GM23338 (cell line): ENCODE data around the gene SUSD4. TPM values are rescaled to one million over a fixed set of nuclear protein-coding genes. Genes with fewer than 3 reads are reported as not detected.

Experiments used
- ATAC-seq: fragments of 200-7000 bp; cut with Tn5 transposase; 3 replicates; pipeline ENCODE4 v1.9.1; 2020
- DNase-seq: peaks from one replicate; pipeline ENCODE4 v3.0.0-alpha.2; 2015; ENCODE audit warnings: low spot score
- H2AFZ ChIP-seq: fragments of 200-600 bp; sonication (generic); 2 replicates; pipeline ENCODE4 v1.8.0; 2016; ENCODE audit warnings: antibody characterized with exemption, mild to moderate bottlenecking, moderate library complexity
- H3F3A ChIP-seq: fragments of 200-600 bp; sonication (generic); replicated peaks from 2 replicates; pipeline ENCODE4 v1.8.0; 2017; ENCODE audit warnings: antibody characterized with exemption, mixed run types, low read depth
- H3K27ac ChIP-seq: fragments of 200-600 bp; sonication (generic); 2 replicates; pipeline ENCODE4 v1.6.1; 2016; ENCODE audit warnings: low read depth
- H3K27me3 ChIP-seq: fragments of 200-600 bp; sonication (generic); 2 replicates; pipeline ENCODE4 v1.8.0; 2016; ENCODE audit warnings: mild to moderate bottlenecking, mixed run types, moderate library complexity; ENCODE audit not compliant: insufficient read depth
- H3K36me3 ChIP-seq: fragments of 200-600 bp; sonication (generic); 2 replicates; pipeline ENCODE4 v1.8.0; 2016; ENCODE audit warnings: mild to moderate bottlenecking; ENCODE audit not compliant: insufficient read depth
- H3K4me1 ChIP-seq: fragments of 200-600 bp; sonication (generic); 2 replicates; pipeline ENCODE4 v1.8.0; 2016; ENCODE audit warnings: mild to moderate bottlenecking, moderate library complexity; ENCODE audit not compliant: insufficient read depth
- H3K4me2 ChIP-seq: fragments of 200-600 bp; sonication (generic); 2 replicates; pipeline ENCODE4 v1.7.1; 2017; ENCODE audit warnings: mixed run types
- H3K4me3 ChIP-seq: fragments of 200-600 bp; sonication (generic); 2 replicates; pipeline ENCODE4 v1.6.1; 2016; ENCODE audit warnings: mixed run types
- H3K79me2 ChIP-seq: fragments of 200-600 bp; sonication (generic); replicated peaks from 2 replicates; pipeline ENCODE4 v1.8.0; 2017; ENCODE audit warnings: mild to moderate bottlenecking; ENCODE audit not compliant: insufficient read depth
- H3K9me2 ChIP-seq: fragments of 200-600 bp; sonication (generic); 2 replicates; pipeline ENCODE4 v1.8.0; 2017; ENCODE audit not compliant: insufficient read depth
- H4K20me1 ChIP-seq: fragments of 200-600 bp; sonication (generic); replicated peaks from 2 replicates; pipeline ENCODE4 v1.8.0; 2017; ENCODE audit warnings: mild to moderate bottlenecking; ENCODE audit not compliant: insufficient read depth
- H3K27ac Mint-ChIP-seq: 2 replicates; pipeline ENCODE4 v1.8.0; 2020; ENCODE audit warnings: inconsistent platforms, mild to moderate bottlenecking, moderate library complexity, mixed read lengths
- H3K27me3 Mint-ChIP-seq: 3 replicates; pipeline ENCODE4 v1.8.0; 2022; ENCODE audit warnings: low read depth, mild to moderate bottlenecking, moderate library complexity, mixed read lengths, inconsistent platforms; ENCODE audit not compliant: insufficient read depth, poor library complexity
- H3K36me3 Mint-ChIP-seq: 3 replicates; pipeline ENCODE4 v1.8.0; 2021; ENCODE audit warnings: low read depth, mild to moderate bottlenecking, inconsistent platforms, moderate library complexity, mixed read lengths
- H3K4me1 Mint-ChIP-seq: 3 replicates; pipeline ENCODE4 v1.8.0; 2020; ENCODE audit warnings: mild to moderate bottlenecking, inconsistent platforms, mixed read lengths
- H3K4me3 Mint-ChIP-seq: 3 replicates; pipeline ENCODE4 v1.8.0; 2021; ENCODE audit warnings: moderate library complexity, mild to moderate bottlenecking, inconsistent platforms, mixed read lengths
- H3K9me3 Mint-ChIP-seq: 3 replicates; pipeline ENCODE4 v1.8.0; 2020; ENCODE audit warnings: moderate library complexity, mild to moderate bottlenecking, inconsistent platforms, mixed read lengths
- CREB1 ChIP-seq: fragments of 250-450 bp; sonication (Bioruptor Pico); IDR thresholded peaks from 2 replicates; pipeline ENCODE4 v1.5.0; 2020; ENCODE audit warnings: low read depth, mild to moderate bottlenecking, moderate library complexity
- EZH2 ChIP-seq: fragments of 200-600 bp; sonication (generic); IDR thresholded peaks from one replicate; pipeline ENCODE4 v1.8.0; 2017; ENCODE audit warnings: antibody characterized with exemption, mild to moderate bottlenecking, low read depth; ENCODE audit not compliant: unreplicated experiment
- EZH2phosphoT487 ChIP-seq: fragments of 200-600 bp; sonication (generic); IDR thresholded peaks from one replicate; pipeline ENCODE4 v1.8.1; 2018; ENCODE audit warnings: antibody characterized with exemption; ENCODE audit not compliant: unreplicated experiment
- JUNB ChIP-seq: IDR thresholded peaks from one replicate; pipeline ENCODE4 v1.6.1; 2016; ENCODE audit warnings: antibody characterized with exemption; ENCODE audit not compliant: unreplicated experiment
- NANOG ChIP-seq: IDR thresholded peaks from 2 replicates; pipeline ENCODE4 v1.6.1; 2016; ENCODE audit warnings: antibody characterized with exemption, borderline replicate concordance
- POLR2AphosphoS5 ChIP-seq: IDR thresholded peaks from 2 replicates; pipeline ENCODE4 v1.6.1; 2016; ENCODE audit warnings: antibody characterized with exemption, low read depth
- REST ChIP-seq: IDR thresholded peaks from one replicate; pipeline ENCODE4 v1.6.1; 2018; ENCODE audit warnings: antibody characterized with exemption; ENCODE audit not compliant: unreplicated experiment
- STAT1 ChIP-seq: IDR thresholded peaks from one replicate; pipeline ENCODE4 v1.6.1; 2016; ENCODE audit warnings: antibody characterized with exemption; ENCODE audit not compliant: unreplicated experiment
- ZNF114 ChIP-seq: fragments of 250-450 bp; sonication (Bioruptor Pico); IDR thresholded peaks from 2 replicates; pipeline ENCODE4 v1.5.0; 2020; ENCODE audit warnings: mild to moderate bottlenecking, moderate library complexity
- ZNF331 ChIP-seq: fragments of 250-450 bp; sonication (Bioruptor Pico); IDR thresholded peaks from 2 replicates; pipeline ENCODE4 v1.5.0; 2020; ENCODE audit warnings: low read depth, mild to moderate bottlenecking, moderate library complexity
- ZNF462 ChIP-seq: fragments of 250-450 bp; sonication (Bioruptor Pico); IDR thresholded peaks from 2 replicates; pipeline ENCODE4 v1.5.0; 2020; ENCODE audit warnings: mild to moderate bottlenecking, moderate library complexity
- polyA plus RNA-seq: library from polyadenylated mRNA; unstranded; fragments of >200 nt; fragmentation: Nextera tagmentation; extraction: Ambion mirVana; gene quantifications from 2 replicates; pipeline ENCODE4 v1.2.1, GENCODE V29; 2016
- total RNA-seq: library from RNA; depleted of rRNA; stranded (reverse); fragments of >200 nt; shearing (Covaris generic); gene quantifications from 2 replicates; pipeline ENCODE4 v1.2.3, GENCODE V29; 2014
- TF ChIP-seq, protein P1 (sequence below): IDR thresholded peaks from 2 replicates; pipeline ENCODE4 v1.6.1; 2016; ENCODE audit warnings: antibody characterized with exemption
- TF ChIP-seq, protein P2 (sequence below), 2 experiments: fragments of 200-600 bp in 1 of 2; sonication (generic) in 1 of 2; conservative IDR thresholded peaks; 2 replicates each; pipeline versions ENCODE4 v1.5.1 to v1.6.1; 2016 to 2017; ENCODE audit warnings: antibody characterized with exemption in 2 of 2, low read depth in 2 of 2, mild to moderate bottlenecking in 2 of 2, moderate library complexity in 1 of 2

Gene SUSD4
- total and polyA plus RNA-seq, 2 experiments from 2014 or later, result 2.3 to 3.6 TPM

GRCh38 chr1:223334156-223334555 is 29.8 kb downstream of the SUSD4 start:
- TF ChIP-seq ZNF114 (CRISPR knock-in tag) (no peak), STAT1 (no peak), CREB1 (CRISPR knock-in tag) (no peak), EZH2phosphoT487 (no peak), EZH2 (no peak), ZNF462 (CRISPR knock-in tag) (no peak), POLR2AphosphoS5 (no peak), NANOG (no peak), JUNB (no peak), REST (no peak), ZNF331 (CRISPR knock-in tag) (no peak)
- TF ChIP-seq, protein P1, sequence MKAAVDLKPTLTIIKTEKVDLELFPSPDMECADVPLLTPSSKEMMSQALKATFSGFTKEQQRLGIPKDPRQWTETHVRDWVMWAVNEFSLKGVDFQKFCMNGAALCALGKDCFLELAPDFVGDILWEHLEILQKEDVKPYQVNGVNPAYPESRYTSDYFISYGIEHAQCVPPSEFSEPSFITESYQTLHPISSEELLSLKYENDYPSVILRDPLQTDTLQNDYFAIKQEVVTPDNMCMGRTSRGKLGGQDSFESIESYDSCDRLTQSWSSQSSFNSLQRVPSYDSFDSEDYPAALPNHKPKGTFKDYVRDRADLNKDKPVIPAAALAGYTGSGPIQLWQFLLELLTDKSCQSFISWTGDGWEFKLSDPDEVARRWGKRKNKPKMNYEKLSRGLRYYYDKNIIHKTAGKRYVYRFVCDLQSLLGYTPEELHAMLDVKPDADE, result no peak
- TF ChIP-seq, protein P2, sequence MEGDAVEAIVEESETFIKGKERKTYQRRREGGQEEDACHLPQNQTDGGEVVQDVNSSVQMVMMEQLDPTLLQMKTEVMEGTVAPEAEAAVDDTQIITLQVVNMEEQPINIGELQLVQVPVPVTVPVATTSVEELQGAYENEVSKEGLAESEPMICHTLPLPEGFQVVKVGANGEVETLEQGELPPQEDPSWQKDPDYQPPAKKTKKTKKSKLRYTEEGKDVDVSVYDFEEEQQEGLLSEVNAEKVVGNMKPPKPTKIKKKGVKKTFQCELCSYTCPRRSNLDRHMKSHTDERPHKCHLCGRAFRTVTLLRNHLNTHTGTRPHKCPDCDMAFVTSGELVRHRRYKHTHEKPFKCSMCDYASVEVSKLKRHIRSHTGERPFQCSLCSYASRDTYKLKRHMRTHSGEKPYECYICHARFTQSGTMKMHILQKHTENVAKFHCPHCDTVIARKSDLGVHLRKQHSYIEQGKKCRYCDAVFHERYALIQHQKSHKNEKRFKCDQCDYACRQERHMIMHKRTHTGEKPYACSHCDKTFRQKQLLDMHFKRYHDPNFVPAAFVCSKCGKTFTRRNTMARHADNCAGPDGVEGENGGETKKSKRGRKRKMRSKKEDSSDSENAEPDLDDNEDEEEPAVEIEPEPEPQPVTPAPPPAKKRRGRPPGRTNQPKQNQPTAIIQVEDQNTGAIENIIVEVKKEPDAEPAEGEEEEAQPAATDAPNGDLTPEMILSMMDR (conservative IDR thresholded peaks at IDR 0.05; ENCODE audit: low read depth in 2 of 2), result no peak
- H3K36me3 ChIP-seq, result no peaks in the 10 kb centered on the region
- no peaks in the 10 kb centered on the region for H4K20me1 ChIP-seq
- Mint-ChIP-seq H3K36me3 (no peaks in the 10 kb centered on the region), H3K4me3 (no peak overlapping the region), H3K9me3 (no peaks in the 10 kb centered on the region), H3K4me1 (peaks cover 8% of the 10 kb centered on the region; the same call in 2 of the 3 replicates), H3K27ac (no peak overlapping the region), H3K27me3 (peaks cover 1% of the 10 kb centered on the region)
- 0 out of 2 replicates have a peak, but pooled peaks cover 3% of the 10 kb centered on the region for H3K9me2 ChIP-seq
- no peaks in the 10 kb centered on the region for H3K27me3 ChIP-seq
- H3K79me2 ChIP-seq, result no peaks in the 10 kb centered on the region
- no peak overlapping the region for H3K4me3 ChIP-seq
- no peak overlapping the region for H2AFZ ChIP-seq
- H3K27ac ChIP-seq, result no peak overlapping the region
- DNase-seq (no peak), ATAC-seq (no peak)
- H3F3A ChIP-seq, result no peaks in the 10 kb centered on the region
- H3K4me1 ChIP-seq, result no peaks in the 10 kb centered on the region
- no peak overlapping the region for H3K4me2 ChIP-seq
